Neuronal stem cell (in vitro differentiated cells): ENCODE results near the gene CADPS.

Source experiments
- DNase-seq: peaks from one replicate; pipeline ENCODE4 v3.0.0-alpha.2; 2013; ENCODE audit warnings: low spot score
- H2AFZ ChIP-seq: one replicate; pipeline ENCODE4 v1.6.1; 2013; ENCODE audit warnings: mild to moderate bottlenecking, low read length, inconsistent platforms
- H2AK5ac ChIP-seq: 2 replicates; pipeline ENCODE4 v1.6.1; 2013; ENCODE audit warnings: low read depth, mild to moderate bottlenecking, inconsistent platforms, low read length, moderate library complexity, mixed read lengths
- H2BK120ac ChIP-seq: 2 replicates; pipeline ENCODE4 v1.6.1; 2013; ENCODE audit warnings: low read depth, mild to moderate bottlenecking, inconsistent platforms, low read length, moderate library complexity, mixed read lengths
- H2BK12ac ChIP-seq: one replicate; pipeline ENCODE4 v1.6.1; 2013; ENCODE audit warnings: low read length, inconsistent platforms
- H2BK15ac ChIP-seq: 2 replicates; pipeline ENCODE4 v1.6.1; 2013; ENCODE audit warnings: mild to moderate bottlenecking, low read length, inconsistent platforms, mixed read lengths
- H2BK5ac ChIP-seq: one replicate; pipeline ENCODE4 v1.6.1; 2013; ENCODE audit warnings: inconsistent platforms, mild to moderate bottlenecking, low read length, moderate library complexity
- H3K14ac ChIP-seq: one replicate; pipeline ENCODE4 v1.6.1; 2013; ENCODE audit warnings: low read length, inconsistent platforms
- H3K18ac ChIP-seq: 2 replicates; pipeline ENCODE4 v1.6.1; 2013; ENCODE audit warnings: low read length, inconsistent platforms
- H3K23ac ChIP-seq: 2 replicates; pipeline ENCODE4 v1.6.1; 2013; ENCODE audit warnings: low read depth, mild to moderate bottlenecking, mixed read lengths, low read length, inconsistent platforms; ENCODE audit not compliant: poor library complexity
- H3K27ac ChIP-seq: replicated peaks from 3 replicates; pipeline ENCODE4 v1.5.1; 2013; ENCODE audit warnings: low read length, inconsistent platforms
- H3K27me3 ChIP-seq, 3 experiments: 2 replicates each; pipeline ENCODE4 v1.6.1; 2013; ENCODE audit warnings: low read length in 3 of 3, mild to moderate bottlenecking in 2 of 3, inconsistent platforms in 1 of 3, low read depth in 1 of 3, mixed read lengths in 1 of 3, moderate library complexity in 1 of 3; ENCODE audit not compliant: control insufficient read depth in 3 of 3, insufficient read depth in 3 of 3
- H3K36me3 ChIP-seq, 2 donors: replicated peaks in 1 of 2; 2 replicates each; pipeline ENCODE4 v1.6.1; 2013; ENCODE audit warnings: low read length in 2 of 2; ENCODE audit not compliant: control insufficient read depth in 2 of 2, insufficient read depth in 2 of 2
- H3K4ac ChIP-seq: 2 replicates; pipeline ENCODE4 v1.6.1; 2013; ENCODE audit warnings: inconsistent platforms, mild to moderate bottlenecking, low read length, moderate library complexity
- H3K4me1 ChIP-seq, 2 donors: 1 replicate in 1 of 2; 2 replicates in 1 of 2; pipeline ENCODE4 v1.6.1; 2013; ENCODE audit warnings: low read length in 2 of 2, low read depth in 1 of 2; ENCODE audit not compliant: control insufficient read depth in 2 of 2, insufficient read depth in 1 of 2
- H3K4me2 ChIP-seq: one replicate; pipeline ENCODE4 v1.6.1; 2013; ENCODE audit warnings: mild to moderate bottlenecking, low read length, inconsistent platforms; ENCODE audit not compliant: insufficient read depth, poor library complexity, severe bottlenecking
- H3K4me3 ChIP-seq, 2 donors: 2 replicates each; pipeline ENCODE4 v1.5.1; 2013; ENCODE audit warnings: low read length in 2 of 2, mild to moderate bottlenecking in 2 of 2, inconsistent platforms in 1 of 2, moderate library complexity in 1 of 2
- H3K79me1 ChIP-seq: one replicate; pipeline ENCODE4 v1.6.1; 2013; ENCODE audit warnings: low read depth, mild to moderate bottlenecking, inconsistent platforms, low read length, moderate library complexity
- H3K9ac ChIP-seq: one replicate; pipeline ENCODE4 v1.6.1; 2013; ENCODE audit warnings: mild to moderate bottlenecking, low read depth, low read length, inconsistent platforms; ENCODE audit not compliant: poor library complexity
- H3K9me3 ChIP-seq, 2 donors: replicated peaks in 1 of 2; 2 replicates each; pipeline versions ENCODE3 to v1.6.1; 2013; ENCODE audit warnings: low read length in 2 of 2, mild to moderate bottlenecking in 2 of 2, inconsistent platforms in 1 of 2, low read depth in 1 of 2, mixed read lengths in 1 of 2, moderate library complexity in 1 of 2; ENCODE audit not compliant: control insufficient read depth in 2 of 2, insufficient read depth in 1 of 2
- H4K8ac ChIP-seq: one replicate; pipeline ENCODE4 v1.6.1; 2013; ENCODE audit warnings: low read depth, mild to moderate bottlenecking, inconsistent platforms, low read length, moderate library complexity
- H4K91ac ChIP-seq: one replicate; pipeline ENCODE4 v1.6.1; 2013; ENCODE audit warnings: low read length, low read depth, mild to moderate bottlenecking, inconsistent platforms; ENCODE audit not compliant: poor library complexity
- WGBS, 2 donors: extraction: QIAGEN DNeasy Blood & Tissue Kit; methylation state at CpG; one replicate each; pipeline ENCODE4 v1.1.7; 2013; ENCODE audit warnings: missing lambda C conversion rate in 2 of 2, mixed read lengths in 1 of 2; ENCODE audit not compliant: insufficient read length in 2 of 2, insufficient replicate concordance in 1 of 2; ENCODE audit errors: extremely low coverage in 2 of 2; 5-methylcytosine and 5-hydroxymethylcytosine counted together

The CADPS gene

DNA sequence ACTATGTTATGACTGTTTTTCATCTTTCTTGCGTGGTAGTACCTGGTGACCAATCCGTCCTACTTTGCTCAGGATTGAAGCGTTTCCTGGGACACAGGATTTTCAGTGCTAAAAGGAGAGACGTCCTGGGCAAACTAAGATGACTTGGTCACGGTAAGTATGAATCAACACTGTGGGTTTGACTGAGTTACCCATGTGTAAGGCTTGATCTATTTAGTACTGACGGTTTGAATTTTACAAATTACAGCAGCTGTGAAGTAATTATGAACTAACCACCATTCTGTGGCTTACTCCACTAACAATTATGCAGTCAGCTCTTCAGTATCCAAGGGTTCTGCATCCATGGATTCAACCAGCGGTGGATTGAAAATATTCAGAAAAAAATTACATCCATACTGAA, 328.9 kb downstream of the CADPS start:
- Histone ChIP-seq H2AFZ (no peak overlapping the region), H3K4me2 (no peak overlapping the region), H3K36me3 (no peaks in the 10 kb centered on the region), H3K27ac (no peak overlapping the region), H3K4me1 (no peaks in the 10 kb centered on the region), H3K79me1 (no peaks in the 10 kb centered on the region), H3K23ac (no peak overlapping the region), H3K9ac (no peak overlapping the region), H2BK5ac (no peak overlapping the region), H2BK15ac (no peak overlapping the region), H3K14ac (no peak overlapping the region), H2BK120ac (no peak overlapping the region), H2AK5ac (no peak overlapping the region), H3K4ac (no peak overlapping the region), H3K27me3 (peaks cover 0 to 23% (median 0%) of the 10 kb centered on the region in 3 experiments), H2BK12ac (no peak overlapping the region), H4K91ac (no peak overlapping the region), H3K18ac (no peak overlapping the region), H3K4me3 (no peak overlapping the region), H4K8ac (no peak overlapping the region), H3K9me3 (no peaks in the 10 kb centered on the region)
- DNase-seq, result no peak
- WGBS, 2 donors, result no CpG with 5 or more reads among the region's 7 CpGs

DNA sequence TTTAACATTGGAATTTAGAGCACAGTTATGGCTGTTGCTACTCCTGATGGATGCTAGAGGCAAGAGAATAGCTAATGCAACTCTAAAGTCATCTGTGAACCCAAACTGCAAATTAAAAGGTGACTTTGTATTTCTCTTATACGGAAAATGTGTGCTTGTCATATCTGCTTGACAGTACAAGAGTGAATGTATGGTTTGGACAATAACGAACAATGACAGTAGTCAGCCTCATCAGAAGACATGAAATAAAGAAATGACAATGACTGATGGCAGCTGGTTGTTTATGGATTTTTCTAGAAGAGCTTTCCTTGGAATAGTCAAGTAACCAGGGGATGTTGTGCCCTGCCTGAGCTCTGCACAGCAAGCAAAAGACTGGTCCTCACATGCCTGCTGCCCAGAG, 333.0 kb downstream of the CADPS start:
- H4K8ac ChIP-seq, result no peak overlapping the region
- no peak overlapping the region for H2BK12ac ChIP-seq
- no peak overlapping the region for H2BK5ac ChIP-seq
- no peak overlapping the region for H3K9ac ChIP-seq
- no peak overlapping the region for H2AFZ ChIP-seq
- no peaks in the 10 kb centered on the region for H3K36me3 ChIP-seq
- no peak overlapping the region for H2AK5ac ChIP-seq
- no peak overlapping the region for H3K4me2 ChIP-seq
- no peaks in the 10 kb centered on the region for H3K9me3 ChIP-seq
- H3K23ac ChIP-seq, result no peak overlapping the region
- no peak for DNase-seq
- no peak overlapping the region for H2BK120ac ChIP-seq
- H3K4ac ChIP-seq, result no peak overlapping the region
- H3K27me3 ChIP-seq, result peaks cover 0 to 51% (median 0%) of the 10 kb centered on the region in 3 experiments
- no peak overlapping the region for H3K18ac ChIP-seq
- H3K14ac ChIP-seq, result no peak overlapping the region
- no CpG with 5 or more reads among the region's 2 CpGs for WGBS, 2 donors
- peaks cover 0 to 8% of the 10 kb centered on the region in 2 donors for H3K4me1 ChIP-seq
- H3K27ac ChIP-seq, result no peak overlapping the region
- no peak overlapping the region for H2BK15ac ChIP-seq
- H3K4me3 ChIP-seq, result no peak overlapping the region
- no peak overlapping the region for H4K91ac ChIP-seq
- H3K79me1 ChIP-seq, result no peaks in the 10 kb centered on the region

- no peak overlapping the region for H3K4me2 ChIP-seq
- no peak for DNase-seq
- no peak overlapping the region for H2BK120ac ChIP-seq
- H3K4ac ChIP-seq, result no peak overlapping the region
- no peak overlapping the region for H4K8ac ChIP-seq
- peaks cover 0 to 62% (median 0%) of the 10 kb centered on the region in 3 experiments for H3K27me3 ChIP-seq
- peaks cover 0 to 8% of the 10 kb centered on the region in 2 donors for H3K4me1 ChIP-seq
- WGBS, 2 donors, result no CpG with 5 or more reads among the region's 1 CpG
- H2BK15ac ChIP-seq, result no peak overlapping the region
- H3K4me3 ChIP-seq, result no peak overlapping the region
- no peak overlapping the region for H4K91ac ChIP-seq
- H3K14ac ChIP-seq, result no peak overlapping the region
- H2AK5ac ChIP-seq, result no peak overlapping the region
- H3K27ac ChIP-seq, result no peak overlapping the region
- H3K18ac ChIP-seq, result no peak overlapping the region
- H2AFZ ChIP-seq, result no peak overlapping the region
- H3K23ac ChIP-seq, result no peak overlapping the region
- H3K9me3 ChIP-seq, result no peaks in the 10 kb centered on the region
- H2BK12ac ChIP-seq, result no peak overlapping the region
- no peak overlapping the region for H3K9ac ChIP-seq
- no peaks in the 10 kb centered on the region for H3K79me1 ChIP-seq
- no peak overlapping the region for H2BK5ac ChIP-seq
- H3K36me3 ChIP-seq, result no peaks in the 10 kb centered on the region
Measured at GRCh38 chr3:62539762-62540161, 335.5 kb downstream of the CADPS start.

DNA sequence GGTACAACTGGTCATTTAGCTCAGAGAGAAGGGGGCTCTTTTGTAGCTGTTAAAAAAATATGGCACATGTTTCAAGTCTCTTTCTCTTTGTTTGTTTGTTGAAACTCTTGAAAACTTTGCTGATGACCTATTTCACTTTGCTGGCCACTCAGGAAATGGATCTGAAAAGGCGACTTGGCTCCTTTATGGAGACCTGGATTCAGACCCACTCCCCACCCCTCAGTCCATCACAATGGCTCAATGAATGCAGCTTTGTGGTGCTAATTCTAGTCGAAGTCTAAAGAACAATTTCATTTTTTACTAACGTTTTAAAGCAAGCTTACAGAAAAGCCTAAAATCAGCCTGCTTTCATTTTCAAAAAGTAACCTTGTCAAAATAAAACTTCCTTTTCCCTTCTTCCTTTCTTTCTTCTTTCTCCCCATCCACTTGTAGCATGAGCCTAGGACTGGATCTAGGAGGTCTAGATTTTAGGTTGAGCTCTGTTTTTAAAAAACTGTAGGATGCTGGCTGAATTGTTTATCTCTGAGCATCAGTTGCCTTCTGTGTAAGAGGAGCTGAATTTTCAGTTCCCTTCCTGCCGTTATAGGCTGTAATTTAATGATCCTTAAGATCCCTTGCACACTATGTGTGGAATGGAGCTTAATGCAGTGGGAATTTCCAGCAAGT, 336.4 kb downstream of the CADPS start:
- Histone ChIP-seq H3K27me3 (peaks cover 0 to 60% (median 0%) of the 10 kb centered on the region in 3 experiments), H3K4me2 (no peak overlapping the region), H4K91ac (no peak overlapping the region), H2BK15ac (no peak overlapping the region), H4K8ac (no peak overlapping the region), H3K9ac (no peak overlapping the region), H2AK5ac (no peak overlapping the region), H2BK5ac (no peak overlapping the region), H3K4me1 (peaks cover 0 to 8% of the 10 kb centered on the region in 2 donors), H2AFZ (no peak overlapping the region), H3K18ac (no peak overlapping the region), H3K4ac (no peak overlapping the region), H2BK12ac (no peak overlapping the region), H3K9me3 (no peaks in the 10 kb centered on the region), H3K14ac (no peak overlapping the region), H3K4me3 (no peak overlapping the region), H3K79me1 (no peaks in the 10 kb centered on the region), H3K27ac (no peak overlapping the region), H3K23ac (no peak overlapping the region), H3K36me3 (no peaks in the 10 kb centered on the region), H2BK120ac (no peak overlapping the region)
- no CpG with 5 or more reads among the region's 4 CpGs for WGBS, 2 donors
- DNase-seq, result no peak
